IMR-90 (cell line): Measurements from ENCODE around the gene CHSY3.

Experiments
- CTCF ChIP-seq: conservative IDR thresholded peaks from 2 replicates; pipeline ENCODE4 v1.5.1; 2012; ENCODE audit warnings: mild to moderate bottlenecking, low read depth, low read length, improper control_type of control experiment
- POLR2A ChIP-seq: IDR thresholded peaks from 2 replicates; pipeline ENCODE4 v1.6.1; 2012; ENCODE audit warnings: mild to moderate bottlenecking, low read depth, low read length

- TF ChIP-seq CTCF (no peak), POLR2A (no peak)
Measured at GRCh38 chr5:129935626-129936025, 31.4 kb downstream of the CHSY3 start.
